RWPE2 (cell line): ENCODE measurements around the gene KCTD10.

Experiments
- ATAC-seq: fragments of 200-7000 bp; cut with Tn5 transposase; 3 replicates; pipeline ENCODE4 v1.9.1; 2021; ENCODE audit warnings: low read depth
- DNase-seq: peaks from one replicate; pipeline ENCODE4 v3.0.0-alpha.2; 2020; ENCODE audit warnings: low spot score
- H3K27ac ChIP-seq: fragments of 450-650 bp; 2 replicates; pipeline ENCODE4 v1.5.1; 2017; ENCODE audit warnings: mild to moderate bottlenecking; ENCODE audit not compliant: poor library complexity, severe bottlenecking
- H3K27me3 ChIP-seq: fragments of 250-450 bp; sonication (Bioruptor Pico); 2 replicates; pipeline ENCODE4 v1.5.1; 2021; ENCODE audit warnings: mild to moderate bottlenecking, moderate library complexity; ENCODE audit not compliant: insufficient read depth, poor library complexity, severe bottlenecking
- H3K36me3 ChIP-seq: fragments of 250-450 bp; sonication (Bioruptor Pico); 2 replicates; pipeline ENCODE4 v1.5.1; 2020; ENCODE audit warnings: low read depth, mild to moderate bottlenecking, moderate library complexity
- H3K4me1 ChIP-seq: fragments of 250-450 bp; sonication (Bioruptor Pico); 2 replicates; pipeline ENCODE4 v1.5.1; 2021; ENCODE audit warnings: mild to moderate bottlenecking, moderate library complexity; ENCODE audit not compliant: insufficient read depth, poor library complexity, severe bottlenecking
- H3K4me3 ChIP-seq: fragments of 250-450 bp; sonication (Bioruptor Pico); 2 replicates; pipeline ENCODE4 v1.5.1; 2021; ENCODE audit warnings: mild to moderate bottlenecking, moderate library complexity; ENCODE audit not compliant: severe bottlenecking
- H3K9me3 ChIP-seq: fragments of 250-450 bp; sonication (Bioruptor Pico); 2 replicates; pipeline ENCODE4 v1.5.1; 2021; ENCODE audit warnings: mild to moderate bottlenecking, moderate library complexity; ENCODE audit not compliant: severe bottlenecking
- CTCF ChIP-seq: fragments of 450-650 bp; IDR thresholded peaks from one replicate; pipeline ENCODE4 v1.5.1; 2017; ENCODE audit warnings: mild to moderate bottlenecking, moderate library complexity; ENCODE audit not compliant: poor library complexity, severe bottlenecking

The KCTD10 gene

DNA sequence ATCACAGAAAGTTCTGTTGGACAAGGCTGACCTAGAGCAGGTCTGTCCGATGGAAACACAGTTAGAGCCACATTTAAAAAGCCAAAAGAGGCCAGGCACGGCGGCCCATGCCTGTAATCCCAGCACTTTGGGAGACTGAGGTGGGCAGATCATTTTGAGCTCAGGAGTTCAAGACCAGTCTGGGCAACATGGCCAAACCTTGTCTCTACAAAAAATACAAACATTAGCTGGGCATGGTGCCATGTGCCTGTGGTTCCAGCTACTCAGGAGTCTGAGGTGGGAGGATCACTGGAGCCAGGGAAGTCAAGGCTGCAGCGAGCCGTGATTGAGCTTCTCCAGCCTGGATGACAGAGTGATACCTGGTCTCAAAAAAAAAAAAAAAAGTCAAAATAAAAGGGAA lies 15.3 kb upstream of the KCTD10 start:
- Histone ChIP-seq H3K9me3 (no peaks in the 10 kb centered on the region), H3K27me3 (no peaks in the 10 kb centered on the region), H3K4me3 (no peak overlapping the region), H3K4me1 (peaks cover 6% of the 10 kb centered on the region), H3K36me3 (peaks cover 45% of the 10 kb centered on the region), H3K27ac (no peak overlapping the region)
- no peak for TF ChIP-seq CTCF
- ATAC-seq = no peak
- no peak for DNase-seq

DNA sequence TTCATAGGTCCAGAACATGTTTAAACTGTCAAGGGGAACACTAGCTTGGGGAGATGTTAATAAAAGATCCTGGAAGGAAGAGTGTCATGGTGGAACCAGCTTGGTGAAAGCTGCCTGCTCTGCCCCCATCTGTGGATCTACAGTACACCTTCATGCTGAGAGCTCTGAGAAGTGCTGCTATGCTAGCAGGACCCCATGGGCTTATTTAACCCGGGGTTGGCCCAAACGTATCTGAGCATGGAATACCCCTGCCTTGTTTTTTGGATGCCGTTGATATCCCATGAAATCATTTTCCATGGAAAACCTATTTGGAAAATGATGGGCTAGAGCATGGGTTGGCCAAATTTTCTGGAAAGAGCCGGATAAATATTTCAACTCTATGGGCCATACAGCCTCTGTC lies 14.6 kb upstream of the KCTD10 start:
- H3K27me3 ChIP-seq = no peaks in the 10 kb centered on the region
- no peak for TF ChIP-seq CTCF
- DNase-seq = no peak
- ATAC-seq = no peak
- no peak overlapping the region for H3K27ac ChIP-seq
- H3K4me1 ChIP-seq = no peaks in the 10 kb centered on the region
- peaks cover 52% of the 10 kb centered on the region for H3K36me3 ChIP-seq
- no peaks in the 10 kb centered on the region for H3K9me3 ChIP-seq
- H3K4me3 ChIP-seq = no peak overlapping the region

DNA sequence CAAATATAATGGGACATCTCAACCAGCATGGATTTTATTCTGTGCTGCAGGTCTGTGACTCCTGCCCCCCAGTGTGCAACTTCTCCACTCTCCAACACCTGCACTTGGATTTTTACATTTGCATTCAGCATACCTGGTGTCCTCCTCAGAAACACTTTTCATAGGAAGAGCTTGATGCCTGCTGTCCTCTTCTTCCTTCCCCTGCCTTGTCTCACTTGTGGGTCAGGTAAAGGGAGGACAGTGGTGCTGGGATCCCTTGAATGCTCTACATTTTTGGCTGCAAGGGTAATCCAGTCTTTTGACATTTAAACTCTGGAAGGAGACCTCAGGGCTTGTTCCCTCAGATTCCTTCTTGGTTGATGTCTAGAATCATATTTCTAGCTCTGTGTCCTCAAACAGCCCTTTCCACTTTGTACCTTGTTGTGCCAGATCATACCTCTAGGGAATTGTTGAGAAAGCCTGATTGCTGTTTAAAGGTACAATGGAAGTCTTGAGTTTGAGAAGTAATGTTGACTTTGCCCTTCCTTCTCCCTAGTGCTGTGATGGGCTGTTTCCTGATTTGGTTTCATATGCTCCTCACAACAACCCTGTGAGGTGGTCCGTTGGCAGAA lies 13.0 kb upstream of the KCTD10 start:
- Histone ChIP-seq H3K27ac (no peak overlapping the region), H3K36me3 (peaks cover 62% of the 10 kb centered on the region), H3K4me1 (no peaks in the 10 kb centered on the region), H3K4me3 (no peak overlapping the region), H3K9me3 (no peaks in the 10 kb centered on the region), H3K27me3 (no peaks in the 10 kb centered on the region)
- DNase-seq (no peak), ATAC-seq (no peak)
- TF ChIP-seq CTCF = no peak

DNA sequence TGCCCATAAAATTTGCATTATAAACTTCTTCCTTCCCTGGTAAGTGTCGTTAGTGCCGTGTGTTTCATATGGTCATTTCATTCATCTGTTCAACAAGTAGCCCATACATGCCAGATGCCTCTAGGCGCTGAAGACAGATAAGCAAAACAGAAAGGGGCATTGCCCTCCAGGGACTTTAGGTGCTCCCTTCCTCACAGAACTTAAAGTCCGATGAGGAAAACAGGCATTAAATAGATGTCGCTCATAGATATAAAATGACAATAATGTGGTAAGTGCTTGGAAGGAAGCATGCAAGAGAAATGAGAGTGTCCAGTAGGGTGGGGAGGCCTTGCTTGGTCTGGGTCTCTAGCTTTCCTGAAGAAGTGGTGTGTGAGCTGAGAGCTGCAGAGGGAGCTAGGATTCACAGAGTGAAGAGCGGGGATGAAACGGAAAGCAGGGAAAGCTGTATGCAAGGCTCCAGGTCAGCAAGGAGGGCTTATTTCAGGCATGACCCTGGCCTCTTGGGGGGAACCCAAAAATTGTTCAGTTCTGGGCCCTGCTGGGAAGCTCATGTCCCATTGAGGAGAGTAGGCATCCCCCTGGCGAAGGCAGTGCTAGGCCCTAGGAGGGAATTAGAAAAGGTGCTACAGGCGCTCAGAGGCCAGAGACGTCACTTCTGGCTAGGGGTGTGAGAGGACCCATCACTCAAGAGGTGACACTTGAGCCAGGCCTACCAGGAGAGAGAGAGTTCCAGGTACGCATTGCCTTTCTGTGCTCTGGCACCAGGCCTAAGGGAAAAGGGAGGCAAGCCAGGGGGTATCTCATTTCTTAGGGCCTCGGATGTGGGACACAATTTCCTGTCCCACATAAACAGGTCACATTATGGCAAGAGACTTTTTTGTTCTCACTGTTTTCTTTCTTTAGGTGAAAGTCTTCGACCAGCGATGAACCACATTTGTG lies 12.2 kb upstream of the KCTD10 start:
- no peak for DNase-seq
- TF ChIP-seq CTCF = no peak
- H3K4me1 ChIP-seq = no peaks in the 10 kb centered on the region
- no peaks in the 10 kb centered on the region for H3K9me3 ChIP-seq
- H3K27ac ChIP-seq = no peak overlapping the region
- H3K4me3 ChIP-seq = no peak overlapping the region
- peaks cover 70% of the 10 kb centered on the region for H3K36me3 ChIP-seq
- H3K27me3 ChIP-seq = no peaks in the 10 kb centered on the region
- no peak for ATAC-seq
